ENCODE results near the gene SLC35F4.

The SLC35F4 gene

GRCh38 chr14:57823015-57823660 lies 42.8 kb downstream of the SLC35F4 start:
- no peaks in the 10 kb centered on the region for H3K36me3 ChIP-seq (ENCODE audit: control insufficient read depth, insufficient read depth, low read length)
- no peaks in the 10 kb centered on the region for H3K4me1 ChIP-seq (ENCODE audit: control insufficient read depth, insufficient read depth, low read length)
- no peaks in the 10 kb centered on the region for H3K9me3 ChIP-seq (ENCODE audit: control insufficient read depth, insufficient read depth, low read length)
- H3K9ac ChIP-seq (ENCODE audit: low read depth, low read length) = no peak overlapping the region
- H3K4me3 ChIP-seq (ENCODE audit: low read depth, low read length) = no peak overlapping the region
- H3K27me3 ChIP-seq (ENCODE audit: control insufficient read depth, insufficient read depth, low read length) = no peaks in the 10 kb centered on the region

- no peaks in the 10 kb centered on the region for H3K27me3 ChIP-seq (ENCODE audit: control insufficient read depth, insufficient read depth, low read length)
- H3K9me3 ChIP-seq (ENCODE audit: control insufficient read depth, insufficient read depth, low read length) = no peaks in the 10 kb centered on the region
- H3K9ac ChIP-seq (ENCODE audit: low read depth, low read length) = no peak overlapping the region
- no peaks in the 10 kb centered on the region for H3K36me3 ChIP-seq (ENCODE audit: control insufficient read depth, insufficient read depth, low read length)
- no peak overlapping the region for H3K4me3 ChIP-seq (ENCODE audit: low read depth, low read length)
- H3K4me1 ChIP-seq (ENCODE audit: control insufficient read depth, insufficient read depth, low read length) = no peaks in the 10 kb centered on the region
Measured at GRCh38 chr14:57822081-57822480, 43.8 kb downstream of the SLC35F4 start.

GRCh38 chr14:57820581-57820980 lies 45.3 kb downstream of the SLC35F4 start:
- no peaks in the 10 kb centered on the region for H3K36me3 ChIP-seq (ENCODE audit: control insufficient read depth, insufficient read depth, low read length)
- H3K9me3 ChIP-seq (ENCODE audit: control insufficient read depth, insufficient read depth, low read length) = no peaks in the 10 kb centered on the region
- no peak overlapping the region for H3K9ac ChIP-seq (ENCODE audit: low read depth, low read length)
- no peaks in the 10 kb centered on the region for H3K27me3 ChIP-seq (ENCODE audit: control insufficient read depth, insufficient read depth, low read length)
- H3K4me1 ChIP-seq (ENCODE audit: control insufficient read depth, insufficient read depth, low read length) = peaks cover 4% of the 10 kb centered on the region
- H3K4me3 ChIP-seq (ENCODE audit: low read depth, low read length) = no peak overlapping the region

- Histone ChIP-seq H3K9ac (ENCODE audit: low read depth, low read length) (no peak overlapping the region), H3K4me3 (ENCODE audit: low read depth, low read length) (no peak overlapping the region), H3K27me3 (ENCODE audit: control insufficient read depth, insufficient read depth, low read length) (no peaks in the 10 kb centered on the region), H3K36me3 (ENCODE audit: control insufficient read depth, insufficient read depth, low read length) (no peaks in the 10 kb centered on the region), H3K4me1 (ENCODE audit: control insufficient read depth, insufficient read depth, low read length) (peaks cover 4% of the 10 kb centered on the region), H3K9me3 (ENCODE audit: control insufficient read depth, insufficient read depth, low read length) (no peaks in the 10 kb centered on the region)
Measured at GRCh38 chr14:57818511-57818910, 47.4 kb downstream of the SLC35F4 start.

- H3K36me3 ChIP-seq (ENCODE audit: control insufficient read depth, insufficient read depth, low read length) = no peaks in the 10 kb centered on the region
- no peak overlapping the region for H3K4me3 ChIP-seq (ENCODE audit: low read depth, low read length)
- peaks cover 4% of the 10 kb centered on the region for H3K4me1 ChIP-seq (ENCODE audit: control insufficient read depth, insufficient read depth, low read length)
- H3K27me3 ChIP-seq (ENCODE audit: control insufficient read depth, insufficient read depth, low read length) = no peaks in the 10 kb centered on the region
- H3K9me3 ChIP-seq (ENCODE audit: control insufficient read depth, insufficient read depth, low read length) = no peaks in the 10 kb centered on the region
- H3K9ac ChIP-seq (ENCODE audit: low read depth, low read length) = no peak overlapping the region
Measured at GRCh38 chr14:57816568-57817284, 49.2 kb downstream of the SLC35F4 start.

GRCh38 chr14:57814726-57815125 lies 51.2 kb downstream of the SLC35F4 start:
- Histone ChIP-seq H3K4me1 (ENCODE audit: control insufficient read depth, insufficient read depth, low read length) (peaks cover 4% of the 10 kb centered on the region), H3K36me3 (ENCODE audit: control insufficient read depth, insufficient read depth, low read length) (no peaks in the 10 kb centered on the region), H3K4me3 (ENCODE audit: low read depth, low read length) (no peak overlapping the region), H3K9me3 (ENCODE audit: control insufficient read depth, insufficient read depth, low read length) (no peaks in the 10 kb centered on the region), H3K27me3 (ENCODE audit: control insufficient read depth, insufficient read depth, low read length) (no peaks in the 10 kb centered on the region), H3K9ac (ENCODE audit: low read depth, low read length) (no peak overlapping the region)

GRCh38 chr14:57812741-57813140 lies 53.2 kb downstream of the SLC35F4 start:
- no peaks in the 10 kb centered on the region for H3K36me3 ChIP-seq (ENCODE audit: control insufficient read depth, insufficient read depth, low read length)

GRCh38 chr14:57811998-57812546 lies 53.8 kb downstream of the SLC35F4 start:
- Histone ChIP-seq H3K4me1 (ENCODE audit: control insufficient read depth, insufficient read depth, low read length) (peaks cover 4% of the 10 kb centered on the region), H3K4me3 (ENCODE audit: low read depth, low read length) (no peak overlapping the region), H3K9ac (ENCODE audit: low read depth, low read length) (no peak overlapping the region), H3K9me3 (ENCODE audit: control insufficient read depth, insufficient read depth, low read length) (no peaks in the 10 kb centered on the region), H3K27me3 (ENCODE audit: control insufficient read depth, insufficient read depth, low read length) (no peaks in the 10 kb centered on the region), H3K36me3 (ENCODE audit: control insufficient read depth, insufficient read depth, low read length) (no peaks in the 10 kb centered on the region)

More at GRCh38 chr14:57812741-57813140, 53.2 kb downstream of the SLC35F4 start:
- no peak overlapping the region for H3K9ac ChIP-seq (ENCODE audit: low read depth, low read length)
- H3K4me1 ChIP-seq (ENCODE audit: control insufficient read depth, insufficient read depth, low read length) = peaks cover 4% of the 10 kb centered on the region
- no peaks in the 10 kb centered on the region for H3K27me3 ChIP-seq (ENCODE audit: control insufficient read depth, insufficient read depth, low read length)
- H3K4me3 ChIP-seq (ENCODE audit: low read depth, low read length) = no peak overlapping the region
- H3K9me3 ChIP-seq (ENCODE audit: control insufficient read depth, insufficient read depth, low read length) = no peaks in the 10 kb centered on the region

GRCh38 chr14:57809808-57810207 lies 56.1 kb downstream of the SLC35F4 start:
- no peaks in the 10 kb centered on the region for H3K9me3 ChIP-seq (ENCODE audit: control insufficient read depth, insufficient read depth, low read length)

GRCh38 chr14:57797160-57797559 lies 68.7 kb downstream of the SLC35F4 start:
- Histone ChIP-seq H3K36me3 (ENCODE audit: control insufficient read depth, insufficient read depth, low read length) (no peaks in the 10 kb centered on the region), H3K9ac (ENCODE audit: low read depth, low read length) (no peak overlapping the region), H3K9me3 (ENCODE audit: control insufficient read depth, insufficient read depth, low read length) (no peaks in the 10 kb centered on the region), H3K27me3 (ENCODE audit: control insufficient read depth, insufficient read depth, low read length) (no peaks in the 10 kb centered on the region), H3K4me1 (ENCODE audit: control insufficient read depth, insufficient read depth, low read length) (peaks cover 2% of the 10 kb centered on the region), H3K4me3 (ENCODE audit: low read depth, low read length) (no peak overlapping the region)

More at GRCh38 chr14:57809808-57810207, 56.1 kb downstream of the SLC35F4 start:
- no peaks in the 10 kb centered on the region for H3K27me3 ChIP-seq (ENCODE audit: control insufficient read depth, insufficient read depth, low read length)
- no peaks in the 10 kb centered on the region for H3K36me3 ChIP-seq (ENCODE audit: control insufficient read depth, insufficient read depth, low read length)
- H3K9ac ChIP-seq (ENCODE audit: low read depth, low read length) = no peak overlapping the region
- no peak overlapping the region for H3K4me3 ChIP-seq (ENCODE audit: low read depth, low read length)
- no peaks in the 10 kb centered on the region for H3K4me1 ChIP-seq (ENCODE audit: control insufficient read depth, insufficient read depth, low read length)

GRCh38 chr14:57796556-57796955 lies 69.3 kb downstream of the SLC35F4 start:
- Histone ChIP-seq H3K4me1 (ENCODE audit: control insufficient read depth, insufficient read depth, low read length) (peaks cover 2% of the 10 kb centered on the region), H3K9ac (ENCODE audit: low read depth, low read length) (no peak overlapping the region), H3K9me3 (ENCODE audit: control insufficient read depth, insufficient read depth, low read length) (no peaks in the 10 kb centered on the region), H3K27me3 (ENCODE audit: control insufficient read depth, insufficient read depth, low read length) (no peaks in the 10 kb centered on the region), H3K36me3 (ENCODE audit: control insufficient read depth, insufficient read depth, low read length) (no peaks in the 10 kb centered on the region), H3K4me3 (ENCODE audit: low read depth, low read length) (no peak overlapping the region)

- H3K9me3 ChIP-seq (ENCODE audit: control insufficient read depth, insufficient read depth, low read length) = no peaks in the 10 kb centered on the region
- no peaks in the 10 kb centered on the region for H3K36me3 ChIP-seq (ENCODE audit: control insufficient read depth, insufficient read depth, low read length)
- H3K4me1 ChIP-seq (ENCODE audit: control insufficient read depth, insufficient read depth, low read length) = no peaks in the 10 kb centered on the region
- no peaks in the 10 kb centered on the region for H3K27me3 ChIP-seq (ENCODE audit: control insufficient read depth, insufficient read depth, low read length)
- H3K4me3 ChIP-seq (ENCODE audit: low read depth, low read length) = no peak overlapping the region
- H3K9ac ChIP-seq (ENCODE audit: low read depth, low read length) = no peak overlapping the region
Measured at GRCh38 chr14:57785058-57785457, 80.8 kb downstream of the SLC35F4 start.

All from iPS-15b (cell line).